Endothelial cell of umbilical vein (primary cell): ENCODE results near the gene RAI1.

Experiments used
- CTCF ChIP-seq, 2 donors: IDR thresholded peaks; 1 replicate in 1 of 2; 2 replicates in 1 of 2; pipeline ENCODE4 v1.5.1; 2011; ENCODE audit warnings: low read length in 2 of 2, mild to moderate bottlenecking in 2 of 2, moderate library complexity in 2 of 2, control low read depth in 1 of 2, inconsistent platforms in 1 of 2, low read depth in 1 of 2; ENCODE audit not compliant: insufficient read depth in 1 of 2; ENCODE audit errors: extremely low read depth in 1 of 2
- MYC ChIP-seq: IDR thresholded peaks from one replicate; pipeline ENCODE4 v1.6.1; 2011; ENCODE audit warnings: mild to moderate bottlenecking, low read depth, low read length
- POLR2AphosphoS5 ChIP-seq: IDR thresholded peaks from 2 replicates; pipeline ENCODE4 v1.6.1; 2012; ENCODE audit warnings: low read depth, mild to moderate bottlenecking, control low read depth, low read length, moderate library complexity; ENCODE audit not compliant: insufficient read depth
- TF ChIP-seq, protein P1 (sequence below): IDR thresholded peaks from 2 replicates; pipeline ENCODE4 v1.6.1; 2011; ENCODE audit not compliant: insufficient read depth, insufficient read length

GRCh38 chr17:17786998-17787397 lies 105.7 kb downstream of the RAI1 start:
- TF ChIP-seq MYC, result no peak
- no peak for TF ChIP-seq CTCF (IDR thresholded peaks at IDR 0.05; ENCODE audit: extremely low read depth in 1 of 2, insufficient read depth in 1 of 2, low read depth in 1 of 2, low read length in 2 of 2)
- no peak for TF ChIP-seq POLR2AphosphoS5
- TF ChIP-seq, protein P1, sequence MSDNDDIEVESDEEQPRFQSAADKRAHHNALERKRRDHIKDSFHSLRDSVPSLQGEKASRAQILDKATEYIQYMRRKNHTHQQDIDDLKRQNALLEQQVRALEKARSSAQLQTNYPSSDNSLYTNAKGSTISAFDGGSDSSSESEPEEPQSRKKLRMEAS, result no peak
